ENCODE data around the gene UBE4B. TPM values are rescaled to one million over a fixed set of nuclear protein-coding genes. Genes with fewer than 3 reads are reported as not detected.

Gene UBE4B
- total and polyA plus RNA-seq, 10 of the 15 experiments (the other 5 are each of a cell fraction or from before 2014, with no cell fraction given): 2.9 to 32.6 (median 20.7) TPM

- H3K79me2 ChIP-seq (ENCODE audit: control insufficient read depth, insufficient read depth, low read length): no peaks in the 10 kb centered on the region
- TF ChIP-seq CBX5 (IDR thresholded peaks at IDR 0.05; ENCODE audit: low read depth) (no peak), SREBF1 (IDR thresholded peaks at IDR 0.05; ENCODE audit: low read length) (no peak), SRF (IDR thresholded peaks at IDR 0.05; ENCODE audit: low read depth in 2 of 2, low read length in 2 of 2) (no peak), ZBED1 (IDR thresholded peaks at IDR 0.05; ENCODE audit: borderline replicate concordance) (no peak), TCF12 (IDR thresholded peaks at IDR 0.05; ENCODE audit: low read depth, low read length) (no peak), KAT2A (conservative IDR thresholded peaks at IDR 0.05; ENCODE audit: control insufficient read depth, low read depth, low read length) (no peak)
- TF ChIP-seq, protein P1, sequence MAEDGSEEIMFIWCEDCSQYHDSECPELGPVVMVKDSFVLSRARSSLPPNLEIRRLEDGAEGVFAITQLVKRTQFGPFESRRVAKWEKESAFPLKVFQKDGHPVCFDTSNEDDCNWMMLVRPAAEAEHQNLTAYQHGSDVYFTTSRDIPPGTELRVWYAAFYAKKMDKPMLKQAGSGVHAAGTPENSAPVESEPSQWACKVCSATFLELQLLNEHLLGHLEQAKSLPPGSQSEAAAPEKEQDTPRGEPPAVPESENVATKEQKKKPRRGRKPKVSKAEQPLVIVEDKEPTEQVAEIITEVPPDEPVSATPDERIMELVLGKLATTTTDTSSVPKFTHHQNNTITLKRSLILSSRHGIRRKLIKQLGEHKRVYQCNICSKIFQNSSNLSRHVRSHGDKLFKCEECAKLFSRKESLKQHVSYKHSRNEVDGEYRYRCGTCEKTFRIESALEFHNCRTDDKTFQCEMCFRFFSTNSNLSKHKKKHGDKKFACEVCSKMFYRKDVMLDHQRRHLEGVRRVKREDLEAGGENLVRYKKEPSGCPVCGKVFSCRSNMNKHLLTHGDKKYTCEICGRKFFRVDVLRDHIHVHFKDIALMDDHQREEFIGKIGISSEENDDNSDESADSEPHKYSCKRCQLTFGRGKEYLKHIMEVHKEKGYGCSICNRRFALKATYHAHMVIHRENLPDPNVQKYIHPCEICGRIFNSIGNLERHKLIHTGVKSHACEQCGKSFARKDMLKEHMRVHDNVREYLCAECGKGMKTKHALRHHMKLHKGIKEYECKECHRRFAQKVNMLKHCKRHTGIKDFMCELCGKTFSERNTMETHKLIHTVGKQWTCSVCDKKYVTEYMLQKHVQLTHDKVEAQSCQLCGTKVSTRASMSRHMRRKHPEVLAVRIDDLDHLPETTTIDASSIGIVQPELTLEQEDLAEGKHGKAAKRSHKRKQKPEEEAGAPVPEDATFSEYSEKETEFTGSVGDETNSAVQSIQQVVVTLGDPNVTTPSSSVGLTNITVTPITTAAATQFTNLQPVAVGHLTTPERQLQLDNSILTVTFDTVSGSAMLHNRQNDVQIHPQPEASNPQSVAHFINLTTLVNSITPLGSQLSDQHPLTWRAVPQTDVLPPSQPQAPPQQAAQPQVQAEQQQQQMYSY (CRISPR knock-in tag; IDR thresholded peaks at IDR 0.05): no peak
- TF ChIP-seq, protein P2, sequence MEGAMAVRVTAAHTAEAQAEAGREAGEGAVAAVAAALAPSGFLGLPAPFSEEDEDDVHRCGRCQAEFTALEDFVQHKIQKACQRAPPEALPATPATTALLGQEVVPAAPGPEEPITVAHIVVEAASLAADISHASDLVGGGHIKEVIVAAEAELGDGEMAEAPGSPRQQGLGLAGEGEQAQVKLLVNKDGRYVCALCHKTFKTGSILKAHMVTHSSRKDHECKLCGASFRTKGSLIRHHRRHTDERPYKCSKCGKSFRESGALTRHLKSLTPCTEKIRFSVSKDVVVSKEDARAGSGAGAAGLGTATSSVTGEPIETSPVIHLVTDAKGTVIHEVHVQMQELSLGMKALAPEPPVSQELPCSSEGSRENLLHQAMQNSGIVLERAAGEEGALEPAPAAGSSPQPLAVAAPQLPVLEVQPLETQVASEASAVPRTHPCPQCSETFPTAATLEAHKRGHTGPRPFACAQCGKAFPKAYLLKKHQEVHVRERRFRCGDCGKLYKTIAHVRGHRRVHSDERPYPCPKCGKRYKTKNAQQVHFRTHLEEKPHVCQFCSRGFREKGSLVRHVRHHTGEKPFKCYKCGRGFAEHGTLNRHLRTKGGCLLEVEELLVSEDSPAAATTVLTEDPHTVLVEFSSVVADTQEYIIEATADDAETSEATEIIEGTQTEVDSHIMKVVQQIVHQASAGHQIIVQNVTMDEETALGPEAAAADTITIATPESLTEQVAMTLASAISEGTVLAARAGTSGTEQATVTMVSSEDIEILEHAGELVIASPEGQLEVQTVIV (IDR thresholded peaks at IDR 0.05; ENCODE audit: borderline replicate concordance, partially characterized antibody): no peak
- TF ChIP-seq, protein P3, sequence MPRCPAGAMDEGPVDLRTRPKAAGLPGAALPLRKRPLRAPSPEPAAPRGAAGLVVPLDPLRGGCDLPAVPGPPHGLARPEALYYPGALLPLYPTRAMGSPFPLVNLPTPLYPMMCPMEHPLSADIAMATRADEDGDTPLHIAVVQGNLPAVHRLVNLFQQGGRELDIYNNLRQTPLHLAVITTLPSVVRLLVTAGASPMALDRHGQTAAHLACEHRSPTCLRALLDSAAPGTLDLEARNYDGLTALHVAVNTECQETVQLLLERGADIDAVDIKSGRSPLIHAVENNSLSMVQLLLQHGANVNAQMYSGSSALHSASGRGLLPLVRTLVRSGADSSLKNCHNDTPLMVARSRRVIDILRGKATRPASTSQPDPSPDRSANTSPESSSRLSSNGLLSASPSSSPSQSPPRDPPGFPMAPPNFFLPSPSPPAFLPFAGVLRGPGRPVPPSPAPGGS (IDR thresholded peaks at IDR 0.05; ENCODE audit: borderline replicate concordance, insufficient read depth, low read depth, low read length, poor library complexity, severe bottlenecking): no peak
- SMC1A ChIA-PET (ENCODE audit: uncharacterized antibody, unreplicated experiment): no interaction called here
- intact Hi-C loops (cut with micrococcal nuclease; ENCODE audit: unreplicated experiment): no loop called here
- H3K36me3 ChIP-seq (ENCODE audit: control insufficient read depth in 2 of 2, insufficient read depth in 2 of 2, low read length in 1 of 2): no peaks in the 10 kb centered on the region; a peak in 1 of 4 replicates
- H3K4me2 ChIP-seq (ENCODE audit: control insufficient read depth, insufficient read depth): no peak overlapping the region
- H3K9ac ChIP-seq (ENCODE audit: control insufficient read depth, insufficient read depth, low read length): no peak overlapping the region
- RAD21 ChIA-PET (ENCODE audit: unreplicated experiment): no interaction called here
- no peaks in the 10 kb centered on the region for H3K27me3 ChIP-seq (replicated peaks in 1 of 2; ENCODE audit: control insufficient read depth in 2 of 2, insufficient read depth in 2 of 2, low read length in 1 of 2)
- H3K4me1 ChIP-seq (ENCODE audit: control insufficient read depth, insufficient read depth, low read length): no peaks in the 10 kb centered on the region
- CTCF ChIA-PET: no interaction called here
- in situ Hi-C loops (cut with MboI): no loop called here
- H3K27ac ChIP-seq (ENCODE audit: control insufficient read depth, insufficient read depth): no peak overlapping the region
- POLR2A ChIA-PET: no interaction called here
- DNase-seq (ENCODE audit: low read depth, low spot score): no peak
- no peak overlapping the region for H2AFZ ChIP-seq (ENCODE audit: control insufficient read depth, low read depth, low read length)
- H4K20me1 ChIP-seq (ENCODE audit: control insufficient read depth, insufficient read depth): no peaks in the 10 kb centered on the region
- no peak for ATAC-seq
- no peaks in the 10 kb centered on the region for H3K9me3 ChIP-seq (replicated peaks; ENCODE audit: control insufficient read depth, insufficient read depth, low read length)
- FAIRE-seq: no peak
- no TSS peak for BruUV-seq (replicated peaks)
- no peak overlapping the region for H3K4me3 ChIP-seq
Measured at GRCh38 chr1:10149231-10149630, 116.5 kb downstream of the UBE4B start.
